Thymus (tissue), 11 donors: ENCODE measurements around the gene HPCAL1. TPM values are rescaled to one million over a fixed set of nuclear protein-coding genes. Genes with fewer than 3 reads are reported as not detected.

Experiments
- DNase-seq, 9 donors: peaks; one replicate each; pipeline ENCODE4 v3.0.0-alpha.2; 2013; ENCODE audit warnings: low spot score in 9 of 9, low read depth in 6 of 9, missing footprints in 1 of 9
- H3K27ac ChIP-seq, 2 donors: one replicate each; pipeline ENCODE4 v1.5.1; 2013; ENCODE audit warnings: control low read depth in 1 of 2, low read depth in 1 of 2, low read length in 1 of 2, mild to moderate bottlenecking in 1 of 2, moderate library complexity in 1 of 2
- H3K27me3 ChIP-seq, 2 donors: one replicate each; pipeline ENCODE4 v1.5.1; 2013; ENCODE audit warnings: low read length in 1 of 2; ENCODE audit not compliant: control insufficient read depth in 2 of 2, insufficient read depth in 1 of 2
- H3K36me3 ChIP-seq, 2 donors: one replicate each; pipeline ENCODE4 v1.5.1; 2013; ENCODE audit warnings: low read length in 1 of 2, mild to moderate bottlenecking in 1 of 2, moderate library complexity in 1 of 2; ENCODE audit not compliant: control insufficient read depth in 2 of 2, insufficient read depth in 2 of 2
- H3K4me1 ChIP-seq, 2 donors: one replicate each; pipeline ENCODE4 v1.5.1; 2013; ENCODE audit warnings: low read length in 2 of 2; ENCODE audit not compliant: control insufficient read depth in 2 of 2, insufficient read depth in 2 of 2
- H3K4me3 ChIP-seq, 2 donors: one replicate each; pipeline ENCODE4 v1.5.1; 2013; ENCODE audit warnings: low read length in 2 of 2, control low read depth in 1 of 2, mild to moderate bottlenecking in 1 of 2
- H3K9me3 ChIP-seq, 2 donors: one replicate each; pipeline ENCODE4 v1.5.1; 2013; ENCODE audit warnings: low read length in 1 of 2, mild to moderate bottlenecking in 1 of 2; ENCODE audit not compliant: control insufficient read depth in 2 of 2, insufficient read depth in 1 of 2
- WGBS: extraction: QIAGEN DNeasy Blood & Tissue Kit; methylation state at CpG from one replicate; pipeline ENCODE4 v1.1.7; 2013; 5-methylcytosine and 5-hydroxymethylcytosine counted together
- polyA plus RNA-seq: library from polyadenylated mRNA; stranded (reverse); fragments of 200-250 nt; gene quantifications from one replicate; pipeline ENCODE4 v1.2.3, GENCODE V29; 2013
- total RNA-seq: library from RNA; stranded (reverse); fragments of 120-200 nt; gene quantifications from one replicate; pipeline ENCODE4 v1.2.4, GENCODE V29; 2013
- donor health status: healthy.

Gene HPCAL1
- total and polyA plus RNA-seq, 2 donors: 12.6 to 47.9 TPM

- Histone ChIP-seq H3K9me3 (no peaks in the 10 kb centered on the region), H3K4me3 (no peak overlapping the region), H3K36me3 (peaks cover 0 to 2% of the 10 kb centered on the region in 2 donors), H3K4me1 (peaks cover 5 to 7% of the 10 kb centered on the region in 2 donors), H3K27ac (no peak overlapping the region), H3K27me3 (no peaks in the 10 kb centered on the region)
- DNase-seq: no peak
- 91% methylated on average over 4 of the region's 4 CpGs for WGBS
These were observed 95.2 kb downstream of the HPCAL1 start for GRCh38 chr2:10397878-10398277.

DNA sequence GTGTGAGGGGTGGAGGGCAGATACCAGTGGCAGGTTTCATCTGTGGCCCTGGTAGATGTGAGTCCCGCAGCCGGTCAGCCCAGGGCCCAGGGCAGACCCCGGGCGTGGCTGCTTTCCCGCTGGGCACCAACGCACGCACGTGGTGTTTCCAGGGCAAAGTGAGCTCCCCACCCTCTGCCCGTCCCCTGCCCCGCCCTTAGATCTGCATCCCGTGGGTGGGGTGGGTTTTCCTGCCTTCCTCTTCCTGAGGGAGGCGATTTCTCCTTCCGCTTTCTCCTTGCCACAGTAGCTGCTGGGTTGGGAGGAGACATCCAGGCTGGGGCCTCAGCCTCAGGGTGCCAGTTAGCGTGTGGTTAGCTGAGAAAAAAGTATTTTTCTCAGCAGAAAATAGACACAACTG lies 95.8 kb downstream of the HPCAL1 start:
- 34% methylated on average over 14 of the region's 14 CpGs for WGBS
- Histone ChIP-seq H3K4me1 (peaks cover 3 to 7% of the 10 kb centered on the region in 2 donors), H3K9me3 (no peaks in the 10 kb centered on the region), H3K27me3 (no peaks in the 10 kb centered on the region), H3K4me3 (no peak overlapping the region), H3K36me3 (peaks cover 0 to 2% of the 10 kb centered on the region in 2 donors), H3K27ac (no peak overlapping the region)
- DNase-seq: no peak

GRCh38 chr2:10399358-10399757 lies 96.7 kb downstream of the HPCAL1 start:
- Histone ChIP-seq H3K4me3 (no peak overlapping the region), H3K27me3 (no peaks in the 10 kb centered on the region), H3K4me1 (peaks cover 2 to 7% of the 10 kb centered on the region in 2 donors), H3K36me3 (peaks cover 0 to 2% of the 10 kb centered on the region in 2 donors), H3K27ac (no peak overlapping the region), H3K9me3 (no peaks in the 10 kb centered on the region)
- DNase-seq: no peak
- 82% methylated on average over 13 of the region's 16 CpGs for WGBS

DNA sequence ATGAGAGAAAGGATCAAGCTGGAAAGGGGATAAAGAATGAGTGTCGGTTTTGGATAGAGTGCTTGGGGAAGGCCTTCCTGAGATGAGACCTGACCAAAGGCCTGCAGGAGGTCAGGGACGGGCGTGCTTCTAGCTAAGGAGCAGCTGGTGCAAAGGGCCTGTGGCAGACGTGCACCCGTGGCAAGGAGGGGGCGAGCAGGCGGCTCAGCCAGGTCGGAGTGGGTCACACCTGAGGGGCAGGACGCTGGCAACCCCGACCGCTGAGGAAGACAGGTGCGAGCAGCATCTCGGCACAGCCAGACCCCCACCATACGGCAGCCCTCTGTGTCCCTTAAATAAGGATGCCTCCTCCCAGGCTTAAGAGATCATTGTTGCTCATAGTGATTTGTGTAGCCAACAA lies 97.3 kb downstream of the HPCAL1 start:
- H3K36me3 ChIP-seq: peaks cover 0 to 2% of the 10 kb centered on the region in 2 donors
- H3K4me1 ChIP-seq: peaks cover 3 to 7% of the 10 kb centered on the region in 2 donors
- WGBS: 90% methylated on average over 14 of the region's 14 CpGs

DNA sequence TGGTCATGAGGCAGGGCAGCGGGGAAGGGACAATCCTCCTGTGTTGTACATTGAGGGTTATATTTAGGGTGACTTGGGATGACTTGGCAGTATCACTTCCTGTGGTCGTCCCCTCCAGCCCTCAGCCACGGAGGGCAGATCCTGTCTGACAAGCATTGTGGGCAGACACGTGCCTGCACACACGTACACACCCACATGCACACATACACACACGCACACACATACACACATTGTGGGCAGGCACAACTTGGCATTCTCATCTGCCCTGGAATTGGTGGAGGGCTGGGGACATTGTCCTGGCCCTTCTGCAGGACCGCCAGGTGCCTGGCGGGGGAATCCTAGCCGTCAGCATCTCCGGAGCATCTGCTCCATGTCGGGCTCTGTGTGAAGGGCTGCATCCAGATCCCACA lies 97.9 kb downstream of the HPCAL1 start:
- Histone ChIP-seq H3K4me3 (no peak overlapping the region), H3K36me3 (peaks cover 0 to 2% of the 10 kb centered on the region in 2 donors), H3K27ac (no peak overlapping the region), H3K9me3 (no peaks in the 10 kb centered on the region), H3K27me3 (no peaks in the 10 kb centered on the region), H3K4me1 (peaks cover 7 to 8% of the 10 kb centered on the region in 2 donors)
- WGBS: 66% methylated on average over 11 of the region's 11 CpGs
- DNase-seq: no peak

More for the DNA sequence above, 97.3 kb downstream of the HPCAL1 start:
- Histone ChIP-seq H3K27me3 (no peaks in the 10 kb centered on the region), H3K4me3 (no peak overlapping the region), H3K27ac (no peak overlapping the region), H3K9me3 (no peaks in the 10 kb centered on the region)
- DNase-seq: no peak

- Histone ChIP-seq H3K36me3 (peaks cover 0 to 2% of the 10 kb centered on the region in 2 donors), H3K4me3 (no peak overlapping the region), H3K27ac (no peak overlapping the region), H3K9me3 (no peaks in the 10 kb centered on the region), H3K4me1 (peaks cover 8 to 9% of the 10 kb centered on the region in 2 donors), H3K27me3 (no peaks in the 10 kb centered on the region)
- 90% methylated on average over 21 of the region's 21 CpGs for WGBS
- no peak for DNase-seq
These were observed 98.6 kb downstream of the HPCAL1 start for GRCh38 chr2:10400978-10401951.

DNA sequence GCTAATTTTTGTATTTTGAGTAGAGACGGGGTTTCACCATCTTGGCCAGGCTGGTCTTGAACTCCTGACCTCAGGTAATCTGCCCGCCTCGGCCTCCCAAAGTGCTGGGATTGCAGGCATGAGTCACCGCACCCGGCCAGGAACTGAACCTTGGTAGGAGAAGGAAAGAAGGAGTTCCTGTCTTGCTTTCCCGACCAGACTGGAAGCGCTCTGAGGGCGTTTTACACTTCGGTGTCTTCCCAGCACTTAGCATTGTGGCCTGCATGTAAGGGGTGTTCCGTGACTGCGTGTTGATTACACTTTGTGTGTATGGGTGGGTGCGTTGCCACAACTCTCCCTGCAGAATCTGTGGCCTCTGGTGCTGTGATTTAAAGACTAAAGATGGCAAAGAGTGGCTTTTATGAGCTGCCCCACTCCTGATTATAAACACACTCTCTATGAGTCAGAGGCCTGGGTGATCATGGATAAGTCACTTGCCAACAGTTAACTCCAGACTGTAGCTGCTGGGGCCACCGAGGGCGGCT lies 99.4 kb downstream of the HPCAL1 start:
- no peaks in the 10 kb centered on the region for H3K27me3 ChIP-seq
- no peak overlapping the region for H3K4me3 ChIP-seq
- H3K27ac ChIP-seq: no peak overlapping the region
- DNase-seq: no peak
- no peaks in the 10 kb centered on the region for H3K9me3 ChIP-seq
- peaks cover 16 to 18% of the 10 kb centered on the region in 2 donors for H3K4me1 ChIP-seq
- 94% methylated on average over 14 of the region's 14 CpGs for WGBS
- H3K36me3 ChIP-seq: peaks cover 0 to 2% of the 10 kb centered on the region in 2 donors

GRCh38 chr2:10402653-10403215 lies 100.0 kb downstream of the HPCAL1 start:
- peaks cover 21 to 24% of the 10 kb centered on the region in 2 donors for H3K4me1 ChIP-seq
- peaks cover 0 to 3% of the 10 kb centered on the region in 2 donors for H3K9me3 ChIP-seq
- H3K27ac ChIP-seq: no peak overlapping the region
- no peak for DNase-seq
- no peaks in the 10 kb centered on the region for H3K27me3 ChIP-seq
- no peak overlapping the region for H3K4me3 ChIP-seq
- H3K36me3 ChIP-seq: peaks cover 0 to 2% of the 10 kb centered on the region in 2 donors
- 91% methylated on average over 8 of the region's 8 CpGs for WGBS
